ENCODE data around the gene CABP2.

CABP2 gene

GRCh38 chr11:67506426-67507051, 16.7 kb downstream of the CABP2 start:
- DNase-seq: no peak

DNA sequence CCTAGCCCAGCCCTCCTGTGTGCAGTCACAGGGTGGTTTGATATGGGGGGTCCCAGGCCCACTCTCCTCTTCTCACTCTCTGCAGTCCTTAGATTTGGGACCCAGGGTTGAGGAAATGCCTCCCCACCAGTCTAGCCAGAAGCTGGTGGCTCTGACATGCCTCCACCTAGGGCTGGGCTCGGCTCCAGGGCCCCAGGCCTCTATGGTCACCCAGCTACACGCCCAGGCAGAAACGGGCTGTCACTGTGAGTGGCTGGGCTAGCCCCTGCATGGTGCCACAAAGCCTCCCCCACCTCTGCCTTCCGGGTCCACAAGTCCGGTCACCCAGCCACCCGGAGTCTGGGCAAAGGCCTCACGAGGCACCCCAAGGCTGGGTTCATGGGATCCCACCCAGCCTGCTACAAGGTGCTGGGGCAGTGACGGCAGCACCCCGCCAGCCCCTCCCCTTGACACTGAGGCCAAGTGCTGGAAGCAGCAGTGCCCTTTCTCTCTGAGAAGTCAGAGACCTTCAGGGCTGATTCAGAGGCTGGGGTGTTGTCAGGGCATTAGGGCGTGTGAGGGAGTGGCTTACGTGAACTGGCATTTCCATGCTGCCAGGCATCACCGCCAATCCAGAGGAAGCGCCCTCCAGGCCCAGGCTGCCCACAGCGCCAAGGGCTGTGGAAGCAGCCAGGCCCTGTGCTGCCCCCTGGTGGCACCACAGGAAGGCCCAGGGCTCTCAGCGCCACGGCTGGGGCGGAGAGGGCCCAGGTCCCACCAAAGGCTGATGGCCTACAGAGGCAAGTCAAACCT, 17.4 kb downstream of the CABP2 start:
- peak; percentile 92 for DNase-seq

GRCh38 chr11:67504950-67505581, 18.2 kb downstream of the CABP2 start, which contains the start of gene PITPNM1:
PITPNM1 (minus strand) TSS chr11:67505363; CDS start chr11:67504180, 1,183 bp downstream.
- peak; percentile 87 for DNase-seq

- DNase-seq: no peak
Measured at GRCh38 chr11:67504005-67504949, 19.0 kb downstream of the CABP2 start.

GRCh38 chr11:67503119-67504004, 19.9 kb downstream of the CABP2 start:
- DNase-seq: no peak

- no peak for DNase-seq
Measured at GRCh38 chr11:67502328-67502979, 20.8 kb downstream of the CABP2 start.

DNA sequence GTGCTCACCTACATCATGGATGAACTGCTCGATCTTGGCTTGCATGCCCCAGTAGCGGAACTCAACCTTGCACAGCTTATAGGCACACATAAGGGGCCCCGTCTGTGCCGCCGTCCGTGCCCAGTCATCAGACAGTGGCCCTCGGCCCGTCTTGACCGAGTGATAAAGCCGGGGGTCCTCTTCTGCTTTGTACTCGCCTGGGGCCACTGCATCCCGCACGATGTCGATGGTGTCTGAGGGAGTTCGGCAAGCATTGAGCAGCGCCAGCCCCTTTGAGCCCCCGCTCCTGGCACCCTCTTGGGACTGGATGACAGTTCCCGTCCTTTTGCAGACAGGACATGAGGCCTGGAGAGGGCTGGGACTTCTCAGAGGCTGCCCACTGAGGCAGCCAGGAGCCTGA, 21.4 kb downstream of the CABP2 start:
- DNase-seq: no peak

- no peak for DNase-seq
Measured at GRCh38 chr11:67500831-67501715, 22.2 kb downstream of the CABP2 start.

- DNase-seq: no peak
Measured at GRCh38 chr11:67500484-67500821, 22.8 kb downstream of the CABP2 start.

GRCh38 chr11:67499808-67500483, 23.3 kb downstream of the CABP2 start:
- no peak for DNase-seq

- no peak for DNase-seq
Measured at GRCh38 chr11:67498544-67498972, 24.7 kb downstream of the CABP2 start.

- no peak for DNase-seq
Measured at GRCh38 chr11:67497656-67498291, 25.5 kb downstream of the CABP2 start.

DNA sequence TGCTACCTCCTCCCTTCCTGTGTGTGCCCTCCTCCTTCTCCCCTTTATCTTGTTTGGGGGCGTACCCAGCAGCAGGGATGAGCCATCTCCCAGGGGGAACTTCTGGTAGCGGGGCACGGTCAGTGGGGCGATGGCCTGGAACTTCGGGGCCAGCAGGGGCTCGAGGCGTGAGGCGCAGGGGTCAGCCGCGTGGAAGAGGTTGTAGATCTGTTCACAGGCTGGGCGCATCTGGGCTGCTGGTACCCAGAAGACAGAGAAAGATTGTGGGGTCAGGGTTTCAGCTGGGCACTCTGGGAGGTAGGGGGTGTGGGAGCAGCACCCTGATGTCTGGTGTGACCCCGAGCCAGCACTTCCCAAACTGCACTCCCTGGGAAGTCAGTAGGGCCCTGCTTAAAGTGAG, 27.1 kb downstream of the CABP2 start:
- no peak for DNase-seq

DNA sequence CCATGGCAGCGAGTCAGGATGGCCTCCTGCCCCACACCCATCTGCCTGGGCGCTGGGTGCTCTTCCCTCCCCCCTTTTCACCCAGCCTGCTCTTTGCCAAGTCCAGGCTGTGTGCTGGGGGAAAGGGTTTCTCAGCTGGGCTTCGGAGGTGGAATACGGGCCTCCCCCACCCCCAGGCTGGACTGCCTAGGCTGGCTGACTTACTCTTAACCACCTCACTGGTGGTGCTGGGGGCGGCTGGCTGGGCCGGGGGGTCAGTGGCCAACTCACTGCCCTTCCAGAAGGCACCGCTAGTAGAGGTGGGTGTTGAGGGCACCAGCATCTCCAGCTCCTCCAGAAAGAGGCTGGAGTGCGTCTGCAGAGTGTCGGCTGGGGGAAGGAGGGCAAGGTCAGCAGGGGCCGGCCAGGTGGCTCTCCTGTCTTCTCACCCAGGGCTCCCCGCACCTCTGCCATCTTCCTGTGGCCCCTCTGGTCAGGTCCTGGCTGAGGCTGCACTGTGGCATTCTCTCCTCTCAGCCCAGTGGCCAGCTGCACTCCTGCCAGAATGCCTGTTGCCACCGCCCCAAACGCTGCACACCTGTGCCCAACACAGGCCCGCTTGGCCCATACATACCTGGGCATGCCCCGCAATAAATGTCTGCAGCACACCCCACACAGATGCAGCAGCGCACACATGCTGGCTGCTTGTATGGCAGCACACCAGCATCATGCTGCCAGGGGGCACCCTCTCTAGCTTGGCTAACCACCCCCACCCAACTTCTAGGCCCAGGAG, 27.8 kb downstream of the CABP2 start:
- no peak for DNase-seq

DNA sequence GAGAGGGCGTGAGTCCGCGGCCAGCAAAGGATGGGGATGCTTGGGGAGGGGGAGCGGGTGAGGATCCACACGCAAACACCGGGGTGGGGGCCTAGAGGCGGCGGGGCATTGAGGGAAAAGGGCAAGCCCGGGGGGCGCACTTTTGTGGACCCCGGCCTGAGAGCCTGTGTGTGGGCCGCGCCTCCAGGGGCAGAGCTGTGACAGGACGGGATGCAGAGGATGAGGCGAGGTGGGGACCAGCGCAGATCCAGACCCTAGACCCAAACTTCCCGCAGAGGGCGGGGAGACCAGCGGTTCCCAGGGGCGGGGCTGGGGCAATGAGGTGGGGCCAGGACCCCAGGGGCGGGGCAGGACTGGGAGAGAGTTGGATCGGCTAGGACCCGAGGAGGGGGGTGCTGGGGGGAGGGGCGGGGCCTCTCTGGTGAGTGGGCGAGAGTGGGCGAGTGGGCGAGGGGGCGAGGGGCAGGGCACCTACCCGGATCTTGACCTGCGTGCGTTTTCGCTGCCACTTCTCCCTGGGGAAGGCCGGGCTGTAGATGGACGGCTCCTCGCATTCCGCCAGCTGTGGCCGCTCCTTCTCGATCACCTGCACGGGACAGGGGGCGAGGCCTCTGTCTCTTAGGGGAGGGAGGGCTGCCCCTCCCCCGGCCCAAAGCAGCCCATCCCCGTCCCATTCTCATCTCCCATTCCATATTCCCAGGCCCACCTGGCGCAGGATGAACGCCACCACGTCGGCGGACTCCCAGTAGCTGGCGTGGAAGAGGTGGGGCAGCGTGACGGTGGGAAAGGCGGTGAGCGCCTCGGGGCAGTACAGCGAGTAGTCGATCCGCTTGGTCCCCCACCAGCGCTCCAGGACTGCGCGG, 28.6 kb downstream of the CABP2 start:
- DNase-seq: no peak

GRCh38 chr11:67493548-67494370, 29.5 kb downstream of the CABP2 start:
- DNase-seq: no peak

All from islet precursor cell (in vitro differentiated cells).